H1 (cell line): ENCODE data around the gene EFNA3. TPM values are rescaled to one million over a fixed set of nuclear protein-coding genes. Genes with fewer than 3 reads are reported as not detected.

Source experiments
- CTCF ChIA-PET: fragments of 300-600 bp; sonication (Branson Sonifier 250); formaldehyde crosslinking; loops from one replicate; lab custom pipeline; 2021; ENCODE audit not compliant: partially characterized antibody; lab: Charles Lee
- POLR2A ChIA-PET: fragments of 300-600 bp; sonication (Branson Sonifier 250); formaldehyde crosslinking; loops from one replicate; lab custom pipeline; 2021; ENCODE audit warnings: inconsistent platforms; ENCODE audit not compliant: partially characterized antibody; lab: Charles Lee
- DNase-seq, 2 experiments: peaks; one replicate each; pipeline versions ENCODE4 v3.0.0 to v3.0.0-alpha.2; 2010 to 2022; ENCODE audit warnings: low spot score in 2 of 2, low read depth in 1 of 2, mixed read lengths in 1 of 2
- FAIRE-seq: peaks from 2 replicates; lab custom pipeline; 2011; peaks lifted over from hg19 to GRCh38; lab: Jason Lieb, UNC
- H2AFZ ChIP-seq: 2 replicates; pipeline ENCODE4 v1.8.1; 2012; ENCODE audit warnings: low read length, inconsistent platforms
- H2AK5ac ChIP-seq: 2 replicates; pipeline ENCODE4 v1.6.1; 2013; ENCODE audit warnings: low read depth, low read length
- H2BK120ac ChIP-seq: replicated peaks from 2 replicates; pipeline ENCODE3; 2013; ENCODE audit warnings: low read depth, low read length, inconsistent platforms
- H2BK12ac ChIP-seq: 2 replicates; pipeline ENCODE4 v1.6.1; 2013; ENCODE audit warnings: low read depth, low read length
- H2BK15ac ChIP-seq: 2 replicates; pipeline ENCODE4 v1.6.1; 2013; ENCODE audit warnings: low read length
- H2BK20ac ChIP-seq: 2 replicates; pipeline ENCODE4 v1.6.1; 2013; ENCODE audit warnings: low read length
- H2BK5ac ChIP-seq: 2 replicates; pipeline ENCODE4 v1.6.1; 2013; ENCODE audit warnings: low read depth, low read length
- H3K14ac ChIP-seq: 2 replicates; pipeline ENCODE4 v1.6.1; 2013; ENCODE audit warnings: inconsistent platforms; ENCODE audit not compliant: insufficient read length
- H3K18ac ChIP-seq: 2 replicates; pipeline ENCODE4 v1.6.1; 2013; ENCODE audit warnings: low read length; ENCODE audit errors: extremely low read depth
- H3K23ac ChIP-seq: 2 replicates; pipeline ENCODE4 v1.6.1; 2013; ENCODE audit warnings: inconsistent platforms; ENCODE audit not compliant: insufficient read length
- H3K23me2 ChIP-seq: 2 replicates; pipeline ENCODE4 v1.6.1; 2013; ENCODE audit warnings: low read depth, low read length
- H3K27ac ChIP-seq: 2 replicates; pipeline ENCODE4 v1.6.1; 2011; ENCODE audit warnings: low read depth, low read length, inconsistent platforms
- H3K27me3 ChIP-seq, 4 experiments: replicated peaks in 1 of 4; 1 replicate in 1 of 4; 2 replicates in 3 of 4; pipeline versions ENCODE4 v1.6.1 to v1.8.1; 2011 to 2013; ENCODE audit warnings: low read length in 3 of 4, mild to moderate bottlenecking in 3 of 4, inconsistent platforms in 2 of 4, mixed read lengths in 2 of 4, moderate library complexity in 1 of 4; ENCODE audit not compliant: control insufficient read depth in 3 of 4, insufficient read depth in 3 of 4; ENCODE audit errors: extremely low read depth in 1 of 4
- H3K36me3 ChIP-seq, 4 experiments: 2 replicates each; pipeline versions ENCODE4 v1.6.1 to v1.8.1; 2011 to 2013; ENCODE audit warnings: mild to moderate bottlenecking in 4 of 4, low read length in 3 of 4, moderate library complexity in 2 of 4, control low read depth in 1 of 4, inconsistent platforms in 1 of 4; ENCODE audit not compliant: insufficient read depth in 4 of 4, control insufficient read depth in 2 of 4
- H3K4ac ChIP-seq: replicated peaks from 2 replicates; pipeline ENCODE3; 2013; ENCODE audit warnings: low read length, low read depth, mixed read lengths, inconsistent platforms; ENCODE audit not compliant: insufficient read length
- H3K4me1 ChIP-seq, 4 experiments: replicated peaks in 1 of 4; 1 replicate in 1 of 4; 2 replicates in 3 of 4; pipeline versions ENCODE4 v1.6.1 to v1.8.1; 2011 to 2013; ENCODE audit warnings: low read length in 3 of 4, inconsistent platforms in 2 of 4, mixed read lengths in 1 of 4; ENCODE audit not compliant: insufficient read depth in 4 of 4, control insufficient read depth in 3 of 4
- H3K4me2 ChIP-seq, 2 experiments: 2 replicates each; pipeline versions ENCODE4 v1.6.1 to v1.8.1; 2011 to 2013; ENCODE audit warnings: low read depth in 2 of 2, low read length in 2 of 2, control low read depth in 1 of 2, inconsistent platforms in 1 of 2, mild to moderate bottlenecking in 1 of 2; ENCODE audit not compliant: insufficient read depth in 1 of 2
- H3K4me3 ChIP-seq, 4 experiments: fragments of 200-600, 300-600 bp in 1 of 4; sonication (generic), shearing (Covaris generic), sonication (Bioruptor Twin) in 1 of 4; 2 replicates each; pipeline versions ENCODE4 v1.5.1 to v1.8.1; 2011 to 2016; ENCODE audit warnings: low read length in 4 of 4, low read depth in 3 of 4, control low read depth in 2 of 4, inconsistent platforms in 2 of 4, mild to moderate bottlenecking in 2 of 4, mixed read lengths in 1 of 4, moderate library complexity in 1 of 4; ENCODE audit not compliant: insufficient read depth in 2 of 4; ENCODE audit errors: extremely low read depth in 1 of 4
- H3K56ac ChIP-seq: replicated peaks from 2 replicates; pipeline ENCODE3; 2013; ENCODE audit warnings: low read depth, mild to moderate bottlenecking, mixed read lengths, low read length, inconsistent platforms; ENCODE audit not compliant: insufficient read length
- H3K79me1 ChIP-seq: 2 replicates; pipeline ENCODE4 v1.6.1; 2013; ENCODE audit warnings: low read depth, low read length, control low read depth
- H3K79me2 ChIP-seq, 2 experiments: 2 replicates each; pipeline versions ENCODE4 v1.6.1 to v1.8.1; 2012 to 2013; ENCODE audit warnings: low read length in 2 of 2, mild to moderate bottlenecking in 2 of 2, inconsistent platforms in 1 of 2; ENCODE audit not compliant: insufficient read depth in 2 of 2, control insufficient read depth in 1 of 2
- H3K9ac ChIP-seq, 4 experiments: replicated peaks in 1 of 4; 1 replicate in 1 of 4; 2 replicates in 3 of 4; pipeline versions ENCODE4 v1.6.1 to v1.8.1; 2011 to 2013; ENCODE audit warnings: low read depth in 3 of 4, low read length in 3 of 4, control low read depth in 2 of 4, mild to moderate bottlenecking in 2 of 4, moderate library complexity in 2 of 4, inconsistent platforms in 1 of 4; ENCODE audit errors: extremely low read depth in 1 of 4
- H3K9me3 ChIP-seq, 2 experiments: 2 replicates each; pipeline versions ENCODE4 v1.6.1 to v1.8.1; 2012 to 2013; ENCODE audit warnings: mild to moderate bottlenecking in 2 of 2, moderate library complexity in 2 of 2, control low read depth in 1 of 2, inconsistent platforms in 1 of 2, low read depth in 1 of 2, low read length in 1 of 2, mixed read lengths in 1 of 2; ENCODE audit not compliant: insufficient read depth in 2 of 2
- H4K20me1 ChIP-seq, 2 experiments: replicated peaks in 1 of 2; 2 replicates each; pipeline versions ENCODE3 to v1.8.1; 2011 to 2013; ENCODE audit warnings: inconsistent platforms in 2 of 2, low read length in 2 of 2, mild to moderate bottlenecking in 1 of 2; ENCODE audit not compliant: insufficient read depth in 2 of 2, control insufficient read depth in 1 of 2
- H4K5ac ChIP-seq: 2 replicates; pipeline ENCODE4 v1.6.1; 2013; ENCODE audit warnings: low read length, low read depth, mixed read lengths, inconsistent platforms; ENCODE audit not compliant: insufficient read length
- H4K8ac ChIP-seq: 2 replicates; pipeline ENCODE4 v1.8.0; 2013; ENCODE audit warnings: mild to moderate bottlenecking, moderate library complexity, low read length, inconsistent platforms; ENCODE audit not compliant: insufficient read depth; ENCODE audit errors: extremely low read depth
- H4K91ac ChIP-seq: replicated peaks from 2 replicates; pipeline ENCODE3; 2013; ENCODE audit warnings: low read length, mixed read lengths, inconsistent platforms; ENCODE audit not compliant: insufficient read length
- EGR1 ChIP-seq: IDR thresholded peaks from 2 replicates; pipeline ENCODE4 v1.6.1; 2011; ENCODE audit warnings: low read depth, low read length, borderline replicate concordance
- FOSL1 ChIP-seq: IDR thresholded peaks from 2 replicates; pipeline ENCODE4 v1.6.1; 2011; ENCODE audit warnings: mild to moderate bottlenecking, low read depth, low read length, moderate library complexity; ENCODE audit not compliant: insufficient read depth
- JUN ChIP-seq: IDR thresholded peaks from 2 replicates; pipeline ENCODE4 v1.6.1; 2011; ENCODE audit warnings: low read depth, mild to moderate bottlenecking, improper control_type of control experiment, low read length
- KDM4A ChIP-seq: IDR thresholded peaks from one replicate; pipeline ENCODE4 v1.7.1; 2012; ENCODE audit warnings: low read depth, mild to moderate bottlenecking, moderate library complexity, low read length, inconsistent platforms; ENCODE audit not compliant: severe bottlenecking
- KDM5A ChIP-seq: fragments of 200-600 bp; IDR thresholded peaks from 2 replicates; pipeline ENCODE4 v1.7.1; 2012; ENCODE audit warnings: mild to moderate bottlenecking, low read length, inconsistent platforms, mixed read lengths
- WGBS, 2 experiments: shearing (Covaris generic) in 1 of 2; methylation state at CpG; one replicate each; pipeline versions ENCODE4 v1.1.6 to v1.1.7; 2013 to 2015; ENCODE audit warnings: low lambda C conversion rate in 2 of 2, mixed read lengths in 2 of 2, inconsistent platforms in 1 of 2, low coverage in 1 of 2, missing lambda C conversion rate in 1 of 2; ENCODE audit not compliant: insufficient replicate concordance in 2 of 2, insufficient coverage in 1 of 2, insufficient read length in 1 of 2; ENCODE audit errors: extremely low coverage in 1 of 2, missing lambda C conversion rate in 1 of 2; 5-methylcytosine and 5-hydroxymethylcytosine counted together
- polyA plus RNA-seq, 7 experiments: library from polyadenylated mRNA; depleted of rRNA in 3 of 7; stranded (reverse) in 5 of 7; unstranded in 2 of 7; fragments of >200 nt in 5 of 7; fragments of 200-250 nt in 2 of 7; gene quantifications; 1 replicate in 5 of 7; 2 replicates in 1 of 7; 4 replicates in 1 of 7; pipeline versions ENCODE4 v1.2.1 to v1.2.3, GENCODE V29; 2011 to 2013; ENCODE audit warnings: missing spikeins in 2 of 7, mixed read lengths in 2 of 7
- total RNA-seq: library from RNA; stranded (reverse); fragmentation: NEBNext Ultra II Directional; extraction: Animal tissue kit (Norgen Biotek cat#: 25700); gene quantifications from 2 replicates; pipeline ENCODE4 v1.2.1, GENCODE V29; 2021

EFNA3 gene
- total and polyA plus RNA-seq, 2 of the 8 experiments (the other 6 are each of a cell fraction or from before 2014, with no cell fraction given), result 10.8 to 13.8 TPM

GRCh38 chr1:155085504-155086127 is 7.0 kb downstream of the EFNA3 start:
- no peaks in the 10 kb centered on the region for H3K9me3 ChIP-seq
- H2BK120ac ChIP-seq, result no peak overlapping the region
- H3K4me2 ChIP-seq, result peak overlapping the region; percentile 95 to 96
- H3K14ac ChIP-seq, result no peak overlapping the region
- H4K5ac ChIP-seq, result no peak overlapping the region
- FAIRE-seq, result no peak
- H3K36me3 ChIP-seq, result no peaks in the 10 kb centered on the region
- H2BK15ac ChIP-seq, result no peak overlapping the region
- H4K20me1 ChIP-seq, result peaks cover 0 to 12% of the 10 kb centered on the region in 2 experiments
- H3K18ac ChIP-seq, result peak overlapping the region; percentile 6
- TF ChIP-seq JUN, result no peak
- TF ChIP-seq FOSL1, result no peak
- peak; percentile 22 for TF ChIP-seq KDM4A
- no peak for TF ChIP-seq KDM5A
- no peak for TF ChIP-seq EGR1
- no peak overlapping the region for H3K4ac ChIP-seq
- WGBS, 2 experiments, result 5% methylated on average over 23 of the region's 32 CpGs; no CpG with 5 or more reads in 1 of the 2 experiments
- H3K27me3 ChIP-seq, result peaks cover 34 to 40% (median 36%) of the 10 kb centered on the region in 4 experiments
- peak overlapping the region; percentile 84 for H2BK5ac ChIP-seq
- H3K23me2 ChIP-seq, result peaks cover 9% of the 10 kb centered on the region; the same call in 1 of the 2 replicates
- peak overlapping the region; percentile 33; the same call in 1 of the 2 replicates for H2BK12ac ChIP-seq
- H3K9ac ChIP-seq, result peak overlapping the region in 1 of 4 experiments; percentile 45; a peak in 2 of 7 replicates
- POLR2A ChIA-PET, result interaction anchor here (0.8 to 2.3 kb wide), 9 partner anchors 14 to 120 kb away, joined by 3 to 13 read pairs (median 4); partner anchors contain the start of genes EFNA4 and SLC50A1
- H4K91ac ChIP-seq, result no peak overlapping the region
- H4K8ac ChIP-seq, result no peak overlapping the region; the same call in 1 of the 2 replicates
- CTCF ChIA-PET, result interaction anchor here (0.6 to 5.5 kb wide), 56 partner anchors 10 to 545 kb away, joined by 3 to 169 read pairs (median 4); partner anchors contain the start of genes ADAM15, EFNA1, EFNA4 and KRTCAP2
- peaks cover 0 to 45% (median 23%) of the 10 kb centered on the region in 4 experiments; a peak in 6 of 7 replicates for H3K4me1 ChIP-seq
- H3K56ac ChIP-seq, result no peak overlapping the region
- no peak overlapping the region for H2BK20ac ChIP-seq
- H3K23ac ChIP-seq, result no peak overlapping the region
- H3K4me3 ChIP-seq, result peak overlapping the region; percentile 59 to 81 (median 77)
- H3K79me2 ChIP-seq, result no peaks in the 10 kb centered on the region
- no peak overlapping the region for H3K27ac ChIP-seq
- no peak overlapping the region for H2AK5ac ChIP-seq
- peak overlapping the region; percentile 46; the same call in 1 of the 2 replicates for H2AFZ ChIP-seq
- H3K79me1 ChIP-seq, result no peaks in the 10 kb centered on the region
- peak in 1 of 2 experiments; percentile 77 for DNase-seq
